CD4-positive, alpha-beta T cell treated with Interleukin-6 at 100 ng/mL for 8 hours (primary cell): ENCODE results near the gene PLXNB1.

ENCODE experiments used
- DNase-seq: peaks from one replicate; pipeline ENCODE4 v3.0.0-alpha.2; 2020; ENCODE audit warnings: mixed read lengths, low spot score

Gene PLXNB1

DNA sequence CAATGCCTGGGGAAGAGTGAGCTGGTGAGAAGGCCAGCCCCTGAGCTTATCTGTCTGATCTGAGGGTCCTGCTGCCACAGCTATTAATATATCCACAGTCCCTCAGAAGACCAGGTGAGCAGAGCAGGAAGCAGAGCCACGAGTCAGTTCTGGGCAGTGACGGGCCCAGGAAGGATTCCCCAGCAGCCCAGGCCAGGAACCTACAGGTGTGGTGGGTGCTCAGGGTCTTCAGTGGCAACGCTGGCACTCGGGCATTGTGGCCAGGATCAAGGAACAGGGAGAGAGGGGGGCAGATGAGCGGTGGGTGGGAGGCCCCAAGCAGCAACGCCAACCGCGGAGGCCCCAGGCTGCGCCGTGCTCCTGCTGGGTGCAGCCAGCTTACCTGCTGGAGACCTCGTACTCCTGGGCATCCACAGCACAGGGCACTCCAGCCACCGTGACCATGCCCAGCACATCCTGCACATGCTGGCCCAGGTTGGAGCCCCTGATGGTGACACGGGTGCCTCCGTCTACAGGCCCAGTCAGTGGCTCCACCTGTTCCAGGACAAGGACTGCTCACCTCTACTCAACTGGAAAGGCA lies 12.3 kb downstream of the PLXNB1 start:
- no peak for DNase-seq

DNA sequence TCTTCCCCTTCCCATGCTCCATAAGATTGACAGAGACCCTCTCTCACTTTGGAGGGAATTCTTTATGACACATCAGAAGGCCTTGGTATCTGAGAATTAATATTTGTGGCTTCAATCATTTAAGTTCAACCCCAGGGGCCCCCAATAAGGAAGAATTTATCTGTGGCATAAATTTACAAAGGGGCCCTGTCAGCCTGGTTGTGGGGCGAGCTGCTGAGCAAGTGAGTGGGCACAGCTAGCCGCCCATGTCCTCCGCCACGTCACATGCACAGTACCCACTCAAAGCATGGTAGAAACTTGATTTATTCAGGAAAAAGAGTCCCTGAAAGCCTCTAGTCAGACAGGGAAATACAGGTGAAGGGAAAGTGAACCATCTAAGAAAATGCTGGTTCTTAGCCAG lies 13.3 kb downstream of the PLXNB1 start:
- DNase-seq: no peak

DNA sequence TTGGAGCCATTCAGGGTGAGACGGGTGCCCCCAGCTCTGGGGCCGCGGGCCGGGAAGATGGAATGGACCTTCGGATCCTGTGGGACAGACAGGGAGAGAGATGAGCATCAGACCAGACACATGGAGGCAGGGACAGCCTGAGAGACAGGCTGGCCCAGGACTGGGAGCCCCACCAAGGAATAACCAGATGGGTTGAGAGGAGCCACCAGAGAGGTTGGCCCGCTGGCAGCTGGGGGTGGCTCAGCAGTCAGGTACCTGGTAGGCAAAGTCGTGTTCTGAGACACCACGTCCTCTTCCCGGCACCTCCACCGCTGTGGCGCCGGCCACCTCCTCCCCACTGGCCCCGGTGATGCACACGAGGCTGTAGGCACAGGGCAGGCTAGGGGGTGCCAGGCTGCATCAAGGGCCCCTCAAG lies 13.8 kb downstream of the PLXNB1 start:
- DNase-seq: no peak

DNA sequence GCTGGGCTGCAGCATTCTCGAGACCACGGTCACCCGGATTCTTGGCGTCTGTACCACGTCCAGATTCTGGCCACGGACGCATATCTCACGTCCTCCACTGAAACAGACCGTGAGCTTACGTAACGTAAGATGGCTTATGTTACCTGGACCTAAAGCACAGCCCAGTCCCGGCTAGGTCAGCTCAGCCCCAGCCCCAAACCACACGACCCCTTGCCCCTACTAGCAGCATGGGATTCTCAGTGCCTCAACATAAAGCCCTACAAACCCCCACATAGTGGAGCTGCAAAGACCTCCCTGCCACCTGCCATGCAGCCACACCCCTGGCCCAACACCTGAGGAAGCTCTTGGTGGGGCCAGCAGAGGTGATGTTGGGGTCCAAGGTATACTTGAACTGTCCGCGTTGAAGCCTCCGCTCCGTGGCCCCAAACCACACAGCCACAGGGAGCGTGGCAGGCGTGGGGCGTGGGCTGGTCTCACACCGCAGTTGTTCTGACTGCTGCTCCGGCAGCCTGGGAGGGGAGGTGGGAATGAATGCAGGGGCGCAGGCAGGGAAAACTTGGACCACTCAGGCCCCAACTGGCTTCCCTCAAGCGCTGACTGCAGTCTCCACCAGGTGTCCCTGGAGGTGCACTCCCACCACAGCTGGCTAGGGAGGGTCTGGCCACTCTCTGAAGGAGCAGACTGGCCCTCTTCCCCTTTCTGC lies 14.5 kb downstream of the PLXNB1 start:
- DNase-seq: no peak

DNA sequence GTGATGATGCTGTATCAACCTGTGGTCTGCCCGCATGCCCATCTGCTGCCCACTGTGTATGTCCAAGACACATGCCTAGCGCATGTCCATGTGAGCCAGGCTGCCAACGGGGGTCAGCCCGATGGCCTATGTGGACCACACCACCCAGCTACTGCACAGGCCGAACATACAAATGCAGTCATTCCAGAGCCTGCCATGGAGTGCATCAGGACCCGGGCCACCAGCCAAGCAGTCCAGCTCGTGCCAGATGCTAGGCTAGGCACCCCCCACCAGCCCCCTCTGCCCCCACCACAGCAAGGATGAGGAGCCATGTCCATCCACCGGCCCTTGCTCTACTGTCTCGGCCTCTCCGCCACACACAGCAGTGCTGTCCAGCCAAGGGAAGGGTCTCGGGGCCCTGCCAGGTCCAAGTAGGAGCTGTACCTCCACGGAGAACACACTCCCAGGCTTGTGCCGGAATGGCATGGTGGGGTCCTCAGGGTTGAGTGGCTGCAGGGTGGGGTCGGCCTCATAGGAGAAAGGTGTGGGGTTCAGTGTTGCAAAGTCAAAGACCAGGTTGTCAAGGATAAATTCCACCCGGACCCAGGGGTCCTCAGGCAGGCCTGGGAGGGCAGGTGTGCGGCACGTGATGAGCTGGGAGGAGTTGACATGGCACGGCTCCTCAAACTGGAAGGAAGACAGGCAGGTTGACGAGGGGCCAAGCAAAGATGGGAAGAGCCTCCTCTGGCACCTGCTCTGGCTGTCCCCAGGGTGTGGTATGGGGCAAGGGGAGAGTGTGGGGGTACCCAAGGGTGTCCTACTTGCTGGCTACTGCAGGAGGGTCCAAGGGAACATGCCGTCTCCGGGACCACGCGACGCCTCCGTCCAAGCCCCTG lies 15.3 kb downstream of the PLXNB1 start:
- DNase-seq: no peak

DNA sequence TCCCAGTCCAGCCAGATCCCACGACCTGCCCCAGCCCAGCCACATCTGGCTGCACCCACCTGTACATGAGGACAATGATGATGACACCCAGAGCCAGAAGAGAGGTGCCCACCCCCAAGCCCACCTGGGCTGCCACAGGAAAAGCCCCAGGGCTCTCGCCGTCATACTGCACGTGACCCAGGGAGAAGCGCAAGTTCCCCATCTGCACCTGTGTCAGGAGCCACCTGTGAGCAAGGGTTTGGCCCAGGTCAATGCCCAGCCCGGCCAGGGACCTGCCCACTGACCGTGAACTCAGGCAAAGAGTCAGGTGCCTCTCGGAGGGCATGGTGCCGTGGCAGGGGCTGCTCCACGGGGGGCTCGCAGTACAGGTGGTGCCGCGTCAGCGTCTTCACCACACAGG lies 16.3 kb downstream of the PLXNB1 start:
- no peak for DNase-seq

DNA sequence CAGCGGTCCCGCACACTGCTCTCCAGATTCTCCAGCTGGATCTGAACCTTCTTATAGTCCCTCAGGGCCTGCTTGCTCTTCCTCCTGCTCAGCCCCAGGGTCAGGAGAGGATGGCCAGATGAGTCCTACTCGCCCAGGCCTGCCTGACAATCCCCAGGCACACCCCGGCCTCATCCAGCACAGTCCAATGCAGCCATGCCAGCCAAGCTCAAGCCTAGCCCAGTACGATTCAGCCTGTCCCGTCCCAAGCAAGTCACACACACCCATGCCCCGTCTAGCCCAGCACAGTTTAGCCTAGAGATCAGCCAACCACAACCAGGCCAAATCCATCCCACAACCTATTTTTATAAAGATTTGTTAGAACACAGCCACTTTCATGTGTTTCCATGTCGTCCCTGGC lies 16.8 kb downstream of the PLXNB1 start:
- DNase-seq: no peak

DNA sequence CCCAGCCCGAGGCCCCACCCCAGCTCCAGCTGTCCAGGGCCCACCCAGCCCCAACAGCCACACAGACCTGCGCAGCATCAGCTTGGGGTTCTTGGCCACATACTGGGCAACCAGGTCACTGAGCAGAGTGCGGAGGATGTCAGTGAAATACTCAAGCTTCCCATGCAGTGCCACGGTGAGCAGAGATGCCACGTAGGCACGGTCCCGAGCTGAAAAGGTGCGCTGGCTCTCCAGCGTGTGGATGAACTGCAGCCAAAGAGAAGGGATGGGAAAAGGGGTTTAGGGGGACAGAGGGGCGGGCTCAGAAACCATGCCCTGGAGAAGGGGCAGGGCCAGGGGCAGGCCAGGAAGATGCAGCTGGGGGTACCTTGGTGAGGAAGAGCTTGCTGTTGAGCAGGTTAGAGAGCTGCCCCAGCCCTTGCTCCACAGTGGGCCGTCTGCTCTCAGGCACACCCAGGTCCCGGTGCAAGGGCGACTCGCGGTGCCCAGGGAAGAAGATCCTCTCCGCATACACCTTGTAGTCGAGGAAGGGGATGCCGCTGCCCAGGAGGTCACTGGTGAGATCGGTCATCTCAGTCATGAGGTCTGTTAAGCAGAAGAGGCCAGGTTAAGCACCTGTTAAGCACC lies 17.4 kb downstream of the PLXNB1 start:
- no peak for DNase-seq

DNA sequence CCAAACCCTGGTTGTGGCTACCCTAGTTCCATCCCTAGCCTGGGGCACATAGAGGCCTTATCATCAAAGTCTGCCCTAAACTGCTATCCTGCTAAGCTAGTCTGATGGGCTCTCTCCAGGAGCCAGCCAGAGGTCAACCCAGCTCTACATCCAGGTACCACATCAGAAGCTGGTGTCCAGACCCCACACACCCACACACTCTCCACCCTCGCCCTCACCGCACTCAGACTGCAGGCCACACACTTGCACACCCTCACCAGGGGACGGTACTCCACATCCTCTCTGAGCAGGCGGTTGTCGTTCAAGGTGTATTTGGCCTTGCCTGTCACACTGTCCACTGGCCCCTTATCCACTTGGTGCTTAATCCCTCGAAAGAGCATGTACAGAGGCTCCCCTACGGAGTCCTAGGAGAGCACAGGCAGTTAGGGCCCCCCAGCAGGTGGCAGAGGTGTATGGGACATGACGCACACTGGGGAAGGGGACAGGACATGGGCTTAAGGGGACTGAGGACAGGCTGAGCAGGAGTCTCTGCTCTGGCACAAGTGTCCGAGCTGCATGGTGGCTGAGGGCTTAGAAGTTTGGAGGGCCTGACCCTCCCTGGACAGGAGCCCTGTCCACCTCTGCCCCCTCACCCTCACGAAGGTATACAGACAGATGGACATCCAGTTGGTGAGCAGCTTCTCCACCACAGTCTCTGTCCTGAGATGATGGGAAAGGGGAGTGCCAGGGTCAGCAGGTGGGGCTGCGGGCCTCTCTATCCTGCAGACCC lies 18.1 kb downstream of the PLXNB1 start:
- DNase-seq: no peak

DNA sequence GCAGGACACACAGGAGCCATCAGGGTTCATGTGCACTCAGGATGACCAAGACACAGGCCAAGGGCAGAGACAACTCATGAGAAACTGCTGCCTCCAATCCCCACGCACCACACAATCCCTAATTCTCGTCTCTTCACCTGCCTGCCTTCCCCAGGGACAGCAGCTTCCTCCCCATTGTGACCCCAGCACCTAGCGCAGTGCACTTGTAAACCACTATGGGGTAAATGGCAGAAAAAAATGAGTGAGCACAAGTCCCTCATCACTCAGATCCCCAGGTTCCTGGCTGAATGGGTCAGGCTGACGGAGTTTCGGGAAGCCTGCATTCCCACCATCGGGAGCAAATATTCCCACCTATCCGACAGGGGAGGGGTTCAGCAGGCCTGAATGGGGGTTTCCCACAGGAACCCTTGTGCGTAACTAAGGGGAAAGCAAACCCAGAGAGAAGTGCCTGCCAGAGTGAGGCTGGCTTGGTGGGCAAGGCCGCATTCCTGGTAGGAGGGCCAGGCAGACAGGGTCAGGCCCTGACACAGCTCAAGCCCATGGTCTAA lies 18.8 kb downstream of the PLXNB1 start:
- no peak for DNase-seq

DNA sequence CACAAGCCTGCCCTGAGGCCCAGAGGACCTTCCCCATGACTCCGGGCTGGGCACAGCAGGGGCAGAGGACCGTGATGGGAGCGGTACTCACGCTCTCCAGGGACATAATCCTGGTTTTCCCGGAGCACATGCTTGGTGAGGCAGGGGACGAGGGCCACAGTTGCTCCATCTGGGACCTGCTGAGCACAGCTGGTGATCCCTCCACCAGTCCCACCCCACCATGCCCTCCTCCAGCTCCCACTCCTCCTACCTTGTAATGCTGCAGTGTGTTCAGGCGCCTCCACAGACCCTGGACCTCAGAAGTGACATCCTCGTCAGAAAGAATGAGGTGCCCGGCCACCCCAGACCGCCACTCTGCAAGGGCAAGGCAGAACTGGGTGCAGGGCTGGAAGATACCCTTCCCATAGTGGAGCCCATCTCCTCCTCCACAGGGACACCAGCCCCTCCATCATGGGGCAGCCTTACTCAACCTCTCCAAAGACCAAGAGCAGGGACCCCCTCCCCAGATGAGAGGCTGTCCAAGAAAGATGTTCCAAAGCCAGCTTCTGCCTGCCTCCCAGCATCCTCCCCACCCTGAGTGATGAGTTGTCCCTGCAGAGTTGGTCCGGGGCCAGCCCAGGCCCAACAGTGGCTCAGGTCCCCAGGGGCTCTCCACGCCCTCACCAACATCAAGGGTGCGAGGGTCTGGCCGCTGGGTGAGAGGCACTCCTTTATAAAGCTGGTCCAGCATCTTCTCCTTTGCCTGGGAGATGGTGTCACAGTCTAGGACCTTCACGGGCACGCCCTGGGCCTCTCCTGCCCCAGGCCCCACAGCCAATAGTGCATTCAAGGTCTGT lies 19.5 kb downstream of the PLXNB1 start:
- DNase-seq: no peak

DNA sequence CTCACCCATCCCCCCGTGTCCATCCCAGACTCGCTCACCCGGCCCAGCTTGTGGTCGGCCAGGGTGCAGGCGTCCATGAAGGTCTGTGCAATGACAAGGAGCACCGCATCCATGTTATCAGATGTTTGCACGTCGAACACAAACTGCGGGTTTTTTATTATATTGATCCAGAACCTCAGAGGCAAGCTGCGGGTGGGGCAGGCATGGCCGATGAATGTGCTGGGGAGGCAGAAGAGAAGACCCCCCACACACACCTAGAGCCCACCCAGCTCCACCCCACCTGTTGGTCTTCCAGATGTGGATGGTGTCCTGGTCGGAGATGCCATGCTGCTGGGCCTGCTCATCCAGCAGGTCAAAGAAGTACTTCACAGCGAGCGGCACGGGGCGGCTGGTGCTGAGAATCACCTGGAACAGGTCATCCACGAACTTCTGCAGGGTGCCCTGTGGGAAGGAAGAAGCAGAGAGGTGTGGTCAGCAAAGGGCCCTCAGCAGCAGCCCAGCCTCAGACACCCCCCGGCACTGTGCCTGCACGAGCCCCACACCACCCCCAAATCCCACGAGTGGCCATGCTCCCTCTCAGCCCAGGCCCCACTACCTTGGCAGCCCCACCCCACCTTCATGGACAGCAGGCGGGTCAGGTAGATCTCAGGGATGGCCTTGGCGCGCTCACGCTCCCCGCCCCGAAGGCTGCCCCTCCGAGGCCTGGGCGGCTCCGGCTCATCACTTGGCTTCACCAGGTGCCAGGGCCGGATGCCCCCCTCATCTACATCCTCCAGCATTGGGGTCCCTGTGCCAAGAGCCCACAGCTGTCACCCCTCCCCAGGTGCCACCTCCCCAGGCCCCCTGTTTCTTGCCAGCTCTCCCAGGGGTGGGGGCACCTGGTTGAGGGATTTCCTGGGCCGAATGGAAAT lies 20.3 kb downstream of the PLXNB1 start:
- DNase-seq: no peak

DNA sequence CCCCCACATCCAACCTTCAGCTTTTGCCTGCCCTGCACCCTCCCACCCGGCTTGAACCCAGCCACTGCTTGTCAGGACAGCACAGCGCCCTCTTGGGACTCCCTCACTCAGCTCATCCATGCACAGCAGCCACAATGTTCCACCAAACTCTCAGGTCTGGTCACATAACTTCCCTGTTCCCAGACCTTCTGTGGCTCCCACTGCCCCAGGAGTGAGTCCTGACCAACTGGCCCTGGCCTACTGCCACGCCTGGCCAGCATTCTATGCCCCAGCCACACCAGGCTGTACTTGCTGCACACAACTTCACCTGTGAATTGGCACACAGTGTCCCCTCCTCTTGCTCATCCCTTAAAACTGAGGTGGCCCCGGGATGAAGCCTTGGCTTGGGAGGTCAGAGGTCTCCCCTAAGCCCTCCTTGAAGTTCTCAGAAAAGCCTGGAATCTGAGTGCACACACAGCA lies 21.0 kb downstream of the PLXNB1 start:
- DNase-seq: no peak

DNA sequence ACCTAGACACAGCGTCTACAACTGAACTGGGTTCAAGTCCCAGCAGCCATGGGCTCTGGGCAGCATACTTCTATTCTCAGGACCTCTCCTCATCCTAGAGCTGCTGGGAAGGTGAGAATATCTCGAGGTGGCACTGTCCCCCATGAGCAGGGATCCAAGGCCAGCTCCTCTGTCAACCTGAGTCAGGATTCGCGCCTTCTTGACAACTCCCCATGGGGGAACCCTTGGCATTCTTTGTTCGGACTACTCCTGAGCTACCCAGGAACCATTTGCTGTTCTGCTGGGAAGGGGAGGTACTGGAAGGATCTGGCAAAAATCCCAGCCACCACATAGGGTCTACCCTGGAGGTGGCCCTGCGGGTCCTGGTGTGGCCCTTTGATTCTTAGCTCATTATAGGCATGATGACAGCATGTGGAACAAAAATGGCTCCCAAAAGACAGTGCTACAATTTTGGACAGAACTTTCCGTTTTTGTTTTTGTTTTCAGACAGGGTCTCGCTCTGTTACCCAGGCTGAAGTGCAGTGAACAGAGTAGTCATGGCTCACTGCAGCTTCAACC lies 22.3 kb downstream of the PLXNB1 start:
- no peak for DNase-seq

DNA sequence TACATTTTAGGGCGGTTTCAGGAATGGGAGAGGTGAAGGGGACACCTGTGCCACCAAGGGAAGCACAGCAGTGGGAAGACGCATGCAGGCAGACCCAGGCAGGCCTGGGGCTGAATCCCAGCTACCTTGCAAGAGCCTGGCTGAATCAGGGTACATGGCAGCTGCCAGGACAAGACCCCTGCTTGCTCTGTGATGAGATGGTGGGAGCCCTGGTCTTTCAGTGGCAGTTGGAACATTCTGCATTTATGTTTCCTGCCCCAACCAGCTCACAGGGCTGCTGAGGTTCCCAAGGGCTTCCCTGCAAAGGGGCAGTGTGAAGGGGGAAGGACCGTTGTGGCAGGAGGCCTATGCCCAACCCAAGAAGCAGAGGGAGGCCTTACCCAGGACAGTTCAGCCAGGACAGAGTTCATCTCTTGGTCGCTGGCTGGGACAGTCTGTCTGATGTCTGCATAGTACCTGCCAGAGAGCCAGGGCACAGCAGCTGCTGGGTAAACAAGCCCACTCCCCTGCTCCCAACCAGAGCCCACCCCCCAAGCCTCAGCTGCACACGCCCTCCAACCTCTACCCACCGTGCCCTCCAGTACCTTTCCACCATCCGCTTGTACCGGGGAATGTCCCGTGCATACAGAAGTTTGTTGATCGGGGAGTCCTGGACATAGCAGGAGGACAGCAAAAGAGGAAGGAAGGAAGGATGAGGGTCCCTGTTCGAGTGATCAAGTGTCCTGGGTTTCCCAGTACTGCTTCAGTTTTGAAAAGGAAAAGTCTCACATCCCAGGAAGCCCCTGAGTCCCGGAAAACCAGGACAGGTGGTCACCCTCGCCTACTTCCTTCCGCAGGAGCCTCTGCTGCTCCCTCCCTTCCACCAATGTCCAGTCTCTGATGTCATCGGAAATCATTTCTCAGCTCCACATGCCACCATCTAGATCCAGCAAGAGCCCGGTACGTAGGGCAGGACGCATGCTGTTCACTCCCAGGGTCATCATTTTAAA lies 23.1 kb downstream of the PLXNB1 start:
- DNase-seq: no peak

DNA sequence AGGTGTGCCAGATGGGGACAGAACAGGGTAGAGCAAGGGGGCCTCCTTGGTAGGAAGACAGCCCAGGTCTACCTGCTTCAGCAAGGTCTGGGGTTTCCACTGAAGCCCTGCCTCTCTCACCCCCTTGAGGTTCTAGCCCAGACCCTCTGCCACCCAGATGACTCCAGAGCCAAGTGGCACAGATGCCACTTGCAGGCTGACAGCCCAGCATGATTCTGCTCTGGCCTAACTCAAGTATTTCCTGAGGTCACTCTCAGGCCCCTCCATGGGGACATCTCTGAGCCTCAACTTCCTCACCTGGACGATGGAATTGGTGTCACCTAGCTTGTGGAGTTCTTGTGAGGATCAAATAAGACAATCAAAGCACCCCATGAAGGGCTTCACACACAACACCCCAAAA lies 23.9 kb downstream of the PLXNB1 start:
- no peak for DNase-seq

DNA sequence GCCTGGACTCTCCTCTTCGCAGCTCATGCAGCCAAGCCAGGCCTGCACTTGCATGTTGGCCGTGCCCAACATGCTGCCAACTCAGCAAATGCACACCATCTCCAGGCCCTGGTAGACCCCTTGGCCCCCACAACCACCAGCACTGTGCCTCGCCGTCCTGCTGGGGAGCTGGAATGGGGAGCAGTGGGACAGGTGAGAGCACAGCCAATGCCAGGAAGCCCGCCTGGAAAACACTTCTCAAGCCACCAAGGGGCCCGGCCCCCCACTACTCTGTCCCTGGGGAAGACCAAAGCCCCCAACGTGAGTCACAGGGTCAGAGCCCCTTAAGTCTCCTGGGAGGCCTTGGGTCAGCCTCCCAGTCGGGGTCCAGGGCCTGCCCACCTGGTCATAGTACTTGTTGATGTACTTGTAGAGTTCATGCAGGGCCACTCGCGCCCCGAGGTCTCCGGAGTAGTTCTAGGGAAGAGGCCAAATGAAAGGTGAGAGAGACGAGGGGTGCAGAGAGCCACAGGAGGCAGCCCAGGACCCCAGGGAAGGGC lies 24.5 kb downstream of the PLXNB1 start:
- no peak for DNase-seq
